Measurements from ENCODE around the gene NXPH4. TPM values are rescaled to one million over a fixed set of nuclear protein-coding genes. Genes with fewer than 3 reads are reported as not detected.
A peak's percentile ranks its signal among the peaks of the same experiment; 100 is the strongest.

Gene NXPH4
- total RNA-seq, 2 experiments from 2014 or later = 0.41 to 0.51 TPM

GRCh38 chr12:57234233-57234570 lies 17.6 kb downstream of the NXPH4 start:
- peaks cover 63% of the 10 kb centered on the region for H3K36me3 Mint-ChIP-seq (ENCODE audit: low read depth)
- H3K4me3 Mint-ChIP-seq = no peak overlapping the region
- ATAC-seq (no peak), DNase-seq (no peak)
- no peaks in the 10 kb centered on the region for H3K9me3 Mint-ChIP-seq (ENCODE audit: low read depth)
- CTCF ChIA-PET = no interaction called here
- POLR2A ChIA-PET = no interaction called here
- no peak overlapping the region for H3K27ac Mint-ChIP-seq
- peaks cover 22% of the 10 kb centered on the region for H3K27me3 Mint-ChIP-seq
- intact Hi-C loops (cut with DNase I, micrococcal nuclease) = no loop called here
- H3K4me1 Mint-ChIP-seq = peaks cover 61% of the 10 kb centered on the region

GRCh38 chr12:57234571-57235016 lies 18.0 kb downstream of the NXPH4 start:
- intact Hi-C loops (cut with DNase I, micrococcal nuclease) = loop anchor here in 1 of 2 experiments (5.0 kb wide), 1 partner anchor 547 kb away; the partner anchor contains the start of gene PTGES3
- Mint-ChIP-seq H3K27me3 (peaks cover 22% of the 10 kb centered on the region), H3K4me3 (no peak overlapping the region), H3K4me1 (peaks cover 60% of the 10 kb centered on the region), H3K27ac (no peak overlapping the region), H3K9me3 (ENCODE audit: low read depth) (no peaks in the 10 kb centered on the region), H3K36me3 (ENCODE audit: low read depth) (peaks cover 62% of the 10 kb centered on the region)
- ChIA-PET POLR2A (no interaction called here), CTCF (no interaction called here)
- no peak for ATAC-seq
- no peak for DNase-seq

GRCh38 chr12:57235017-57235727 lies 18.6 kb downstream of the NXPH4 start:
- Mint-ChIP-seq H3K4me3 (no peak overlapping the region), H3K36me3 (ENCODE audit: low read depth) (peaks cover 56% of the 10 kb centered on the region), H3K9me3 (ENCODE audit: low read depth) (no peaks in the 10 kb centered on the region), H3K4me1 (peaks cover 62% of the 10 kb centered on the region), H3K27ac (no peak overlapping the region), H3K27me3 (peaks cover 22% of the 10 kb centered on the region)
- intact Hi-C loops (cut with DNase I, micrococcal nuclease) = loop anchor here in 1 of 2 experiments (5.0 kb wide), 1 partner anchor 548 kb away; the partner anchor contains the start of gene PTGES3
- no peak for DNase-seq
- POLR2A ChIA-PET = no interaction called here
- ATAC-seq = no peak
- CTCF ChIA-PET = no interaction called here

- DNase-seq (no peak), ATAC-seq (no peak)
- Mint-ChIP-seq H3K9me3 (ENCODE audit: low read depth) (no peaks in the 10 kb centered on the region), H3K36me3 (ENCODE audit: low read depth) (peaks cover 51% of the 10 kb centered on the region), H3K4me3 (no peak overlapping the region), H3K4me1 (peaks cover 61% of the 10 kb centered on the region), H3K27ac (no peak overlapping the region), H3K27me3 (peaks cover 27% of the 10 kb centered on the region)
- POLR2A ChIA-PET = interaction anchor here (1.0 kb wide), 1 partner anchor 12 kb away, joined by 3 read pairs; no protein-coding TSS in a partner anchor
- intact Hi-C loops (cut with DNase I, micrococcal nuclease) = loop anchor here in 1 of 2 experiments (5.0 kb wide), 1 partner anchor 548 kb away; the partner anchor contains the start of gene PTGES3
- CTCF ChIA-PET = interaction anchor here (0.6 kb wide), 1 partner anchor 263 kb away, joined by 4 read pairs; no protein-coding TSS in a partner anchor
These were observed 19.1 kb downstream of the NXPH4 start for GRCh38 chr12:57235728-57236131.

GRCh38 chr12:57236201-57236924 lies 19.8 kb downstream of the NXPH4 start:
- Mint-ChIP-seq H3K27ac (no peak overlapping the region), H3K4me1 (peaks cover 62% of the 10 kb centered on the region), H3K36me3 (ENCODE audit: low read depth) (peaks cover 44% of the 10 kb centered on the region), H3K4me3 (no peak overlapping the region), H3K9me3 (ENCODE audit: low read depth) (no peaks in the 10 kb centered on the region), H3K27me3 (peaks cover 29% of the 10 kb centered on the region)
- intact Hi-C loops (cut with DNase I, micrococcal nuclease) = loop anchor here in 1 of 2 experiments (5.0 kb wide), 1 partner anchor 549 kb away; the partner anchor contains the start of gene PTGES3
- DNase-seq (peak; percentile 48), ATAC-seq (no peak)
- ChIA-PET CTCF (interaction anchor here (0.6 to 9.9 kb wide), 3 partner anchors 9 to 263 kb away, joined by 4 to 282 read pairs (median 167); partner anchors contain the start of gene SHMT2), POLR2A (interaction anchor here (1.0 kb wide), 1 partner anchor 13 kb away, joined by 3 read pairs; no protein-coding TSS in a partner anchor)

GRCh38 chr12:57236925-57237595 lies 20.5 kb downstream of the NXPH4 start:
- Mint-ChIP-seq H3K27ac (no peak overlapping the region), H3K9me3 (ENCODE audit: low read depth) (no peaks in the 10 kb centered on the region), H3K27me3 (peaks cover 36% of the 10 kb centered on the region), H3K4me3 (peak overlapping the region; percentile 83), H3K36me3 (ENCODE audit: low read depth) (peaks cover 37% of the 10 kb centered on the region), H3K4me1 (peaks cover 63% of the 10 kb centered on the region)
- intact Hi-C loops (cut with DNase I, micrococcal nuclease) = loop anchor here in 1 of 2 experiments (5.0 kb wide), 1 partner anchor 550 kb away; the partner anchor contains the start of gene PTGES3
- DNase-seq (peak; percentile 25), ATAC-seq (no peak)
- POLR2A ChIA-PET = interaction anchor here (0.6 to 1.1 kb wide), 2 partner anchors 8 to 10 kb away, joined by 3 to 4 read pairs; no protein-coding TSS in a partner anchor
- CTCF ChIA-PET = interaction anchor here (1.2 to 9.9 kb wide), 3 partner anchors 10 to 125 kb away, joined by 7 to 282 read pairs (median 167); partner anchors contain the start of genes SHMT2 and STAT6

GRCh38 chr12:57237596-57237931 lies 21.0 kb downstream of the NXPH4 start:
- intact Hi-C loops (cut with DNase I, micrococcal nuclease) = loop anchor here in 1 of 2 experiments (5.0 kb wide), 1 partner anchor 550 kb away; the partner anchor contains the start of gene PTGES3
- H3K9me3 Mint-ChIP-seq (ENCODE audit: low read depth) = no peaks in the 10 kb centered on the region
- H3K4me3 Mint-ChIP-seq = peak overlapping the region; percentile 83
- H3K36me3 Mint-ChIP-seq (ENCODE audit: low read depth) = peaks cover 33% of the 10 kb centered on the region
- no peak for DNase-seq
- CTCF ChIA-PET = interaction anchor here (0.5 to 9.9 kb wide), 5 partner anchors 10 to 218 kb away, joined by 3 to 282 read pairs (median 7); partner anchors contain the start of genes SHMT2 and STAT6
- peaks cover 67% of the 10 kb centered on the region for H3K4me1 Mint-ChIP-seq
- peaks cover 39% of the 10 kb centered on the region for H3K27me3 Mint-ChIP-seq
- no peak for ATAC-seq
- H3K27ac Mint-ChIP-seq = no peak overlapping the region
- POLR2A ChIA-PET = interaction anchor here (0.6 to 1.1 kb wide), 2 partner anchors 9 to 10 kb away, joined by 3 to 4 read pairs; no protein-coding TSS in a partner anchor

GRCh38 chr12:57237932-57238853 lies 21.6 kb downstream of the NXPH4 start:
- Mint-ChIP-seq H3K4me1 (peaks cover 67% of the 10 kb centered on the region), H3K36me3 (ENCODE audit: low read depth) (peaks cover 27% of the 10 kb centered on the region), H3K4me3 (peak overlapping the region; percentile 83), H3K27ac (peak overlapping the region; percentile 61), H3K9me3 (ENCODE audit: low read depth) (no peaks in the 10 kb centered on the region), H3K27me3 (peaks cover 41% of the 10 kb centered on the region)
- CTCF ChIA-PET = interaction anchor here (0.5 to 9.9 kb wide), 18 partner anchors 9 to 217 kb away, joined by 3 to 282 read pairs (median 4); partner anchors contain the start of genes SHMT2, STAC3 and STAT6
- ATAC-seq (no peak), DNase-seq (peak; percentile 63)
- intact Hi-C loops (cut with DNase I, micrococcal nuclease) = loop anchor here (2.0 to 5.0 kb wide), 3 partner anchors 13 to 551 kb away; partner anchors contain the start of gene PTGES3 (in 1 of the 2)
- POLR2A ChIA-PET = interaction anchor here (0.6 to 3.0 kb wide), 4 partner anchors 8 to 15 kb away, joined by 3 to 17 read pairs (median 4); partner anchors contain the start of gene SHMT2

- peak overlapping the region; percentile 80 for H3K27ac Mint-ChIP-seq
- peaks cover 19% of the 10 kb centered on the region for H3K36me3 Mint-ChIP-seq (ENCODE audit: low read depth)
- H3K4me1 Mint-ChIP-seq = peaks cover 70% of the 10 kb centered on the region
- DNase-seq (peak; percentile 94), ATAC-seq (peak; percentile 57)
- intact Hi-C loops (cut with DNase I, micrococcal nuclease) = loop anchor here (1.0 to 5.0 kb wide), 9 partner anchors 10 to 552 kb away; partner anchors contain the start of genes SHMT2 (in 2 of the 2), DDIT3 (in 1 of the 2) and PTGES3 (in 1 of the 2)
- peaks cover 44% of the 10 kb centered on the region for H3K27me3 Mint-ChIP-seq
- POLR2A ChIA-PET = interaction anchor here (1.2 to 3.0 kb wide), 2 partner anchors 9 to 16 kb away, joined by 3 to 17 read pairs; partner anchors contain the start of gene SHMT2
- peak overlapping the region; percentile 83 for H3K4me3 Mint-ChIP-seq
- CTCF ChIA-PET = interaction anchor here (0.6 to 9.9 kb wide), 18 partner anchors 8 to 215 kb away, joined by 3 to 282 read pairs (median 4); partner anchors contain the start of genes NEMP1, SHMT2 and STAC3
- H3K9me3 Mint-ChIP-seq (ENCODE audit: low read depth) = no peaks in the 10 kb centered on the region
These were observed 22.4 kb downstream of the NXPH4 start for GRCh38 chr12:57238854-57239554.
